PC-3 (cell line): ENCODE results near the gene CFAP58.

Source experiments
- CTCF ChIP-seq: fragments of 300-600 bp; sonication (generic); conservative IDR thresholded peaks from 2 replicates; pipeline ENCODE4 v1.5.1; 2017; ENCODE audit warnings: antibody characterized with exemption, low read depth, mild to moderate bottlenecking, low read length
- EZH2 ChIP-seq: fragments of 300-600 bp; sonication (generic); IDR thresholded peaks from one replicate; pipeline ENCODE4 v1.6.1; 2017; ENCODE audit warnings: antibody characterized with exemption, mild to moderate bottlenecking, low read length; ENCODE audit not compliant: unreplicated experiment
- EZH2phosphoT487 ChIP-seq: fragments of 300-600 bp; sonication (generic); IDR thresholded peaks from 2 replicates; pipeline ENCODE4 v1.6.1; 2018; ENCODE audit warnings: mild to moderate bottlenecking, antibody characterized with exemption, low read length, borderline replicate concordance

GRCh38 chr10:104502907-104503306 lies 149.3 kb downstream of the CFAP58 start:
- TF ChIP-seq CTCF, result no peak
- TF ChIP-seq EZH2phosphoT487, result no peak
- TF ChIP-seq EZH2, result no peak
